GM21619 (cell line): ENCODE measurements around the gene B4GALT2.
A peak's percentile ranks its signal among the peaks of the same experiment; 100 is the strongest.

Experiments
- ATAC-seq: cut with Tn5 transposase; IDR thresholded peaks from one replicate; pipeline ENCODE4 v1.9.1; 2021; ENCODE audit not compliant: unreplicated experiment

B4GALT2 gene

GRCh38 chr1:43946236-43947060, 32.6 kb upstream of the B4GALT2 start, which contains the start of gene IPO13:
Gene IPO13, plus strand, starts transcription at chr1:43946950. Its CDS starts 651 bp downstream, at chr1:43947601.
- ATAC-seq: peak; percentile 92

GRCh38 chr1:43947061-43947873, 31.7 kb upstream of the B4GALT2 start:
- no peak for ATAC-seq

GRCh38 chr1:43947874-43948437, 31.1 kb upstream of the B4GALT2 start:
- ATAC-seq: no peak

GRCh38 chr1:43949678-43950077, 29.3 kb upstream of the B4GALT2 start:
- no peak for ATAC-seq

GRCh38 chr1:43951021-43951985, 27.7 kb upstream of the B4GALT2 start:
- ATAC-seq: no peak

GRCh38 chr1:43952731-43953346, 26.2 kb upstream of the B4GALT2 start:
- ATAC-seq: no peak

- no peak for ATAC-seq
Measured at GRCh38 chr1:43953361-43953760, 25.6 kb upstream of the B4GALT2 start.

- no peak for ATAC-seq
Measured at GRCh38 chr1:43954036-43954435, 25.0 kb upstream of the B4GALT2 start.

- no peak for ATAC-seq
Measured at GRCh38 chr1:43956234-43956633, 22.8 kb upstream of the B4GALT2 start.

- no peak for ATAC-seq
Measured at GRCh38 chr1:43957407-43958040, 21.5 kb upstream of the B4GALT2 start.

- ATAC-seq: no peak
Measured at GRCh38 chr1:43958351-43959255, 20.4 kb upstream of the B4GALT2 start.

GRCh38 chr1:43960798-43961197, 18.2 kb upstream of the B4GALT2 start:
- no peak for ATAC-seq

GRCh38 chr1:43961692-43962091, 17.3 kb upstream of the B4GALT2 start:
- ATAC-seq: no peak

- no peak for ATAC-seq
Measured at GRCh38 chr1:43962324-43962723, 16.7 kb upstream of the B4GALT2 start.

GRCh38 chr1:43963006-43963405, 16.0 kb upstream of the B4GALT2 start:
- no peak for ATAC-seq

GRCh38 chr1:43963890-43964289, 15.1 kb upstream of the B4GALT2 start:
- no peak for ATAC-seq

- ATAC-seq: no peak
Measured at GRCh38 chr1:43965316-43965715, 13.7 kb upstream of the B4GALT2 start.

GRCh38 chr1:43968348-43968948, 10.6 kb upstream of the B4GALT2 start:
- ATAC-seq: no peak
